Transverse colon (tissue), 4 donors: ENCODE data around the gene ERG28. TPM values are rescaled to one million over a fixed set of nuclear protein-coding genes. Genes with fewer than 3 reads are reported as not detected.

Source experiments
- DNase-seq: peaks from one replicate; pipeline ENCODE4 v3.0.0-alpha.2; 2019
- H3K27ac ChIP-seq, 4 donors: fragments of 200-600 bp; sonication (generic); 2 replicates each; pipeline ENCODE4 v1.5.1; 2016 to 2018; ENCODE audit warnings: inconsistent platforms in 4 of 4
- H3K27me3 ChIP-seq: fragments of 200-600 bp; sonication (generic); 2 replicates; pipeline ENCODE4 v1.5.1; 2017; ENCODE audit warnings: inconsistent platforms
- H3K36me3 ChIP-seq, 4 donors: fragments of 200-600 bp; sonication (generic); 2 replicates each; pipeline ENCODE4 v1.5.1; 2017 to 2019; ENCODE audit warnings: inconsistent platforms in 4 of 4
- H3K4me1 ChIP-seq, 4 donors: fragments of 200-600 bp; sonication (generic); 2 replicates each; pipeline ENCODE4 v1.5.1; 2017 to 2020; ENCODE audit warnings: inconsistent platforms in 4 of 4
- H3K4me3 ChIP-seq, 4 donors: fragments of 200-600 bp; sonication (generic); 1 replicate in 1 of 4; 2 replicates in 3 of 4; pipeline versions ENCODE4 v1.5.1 to v1.6.1; 2017 to 2019; ENCODE audit warnings: inconsistent platforms in 4 of 4
- H3K9me3 ChIP-seq, 2 donors: fragments of 200-600 bp; sonication (generic); 2 replicates each; pipeline ENCODE4 v1.5.1; 2017 to 2019; ENCODE audit warnings: inconsistent platforms in 2 of 2
- EP300 ChIP-seq: sonication (generic); formaldehyde crosslinking; IDR thresholded peaks from one replicate; pipeline ENCODE4 v1.6.1; 2017; ENCODE audit warnings: antibody characterized with exemption, low read depth
- POLR2A ChIP-seq: fragments of 450-650 bp; IDR thresholded peaks from one replicate; pipeline ENCODE4 v1.6.1; 2016; ENCODE audit warnings: antibody characterized with exemption, mild to moderate bottlenecking, moderate library complexity
- POLR2AphosphoS5 ChIP-seq, 3 donors: sonication (generic); formaldehyde crosslinking; IDR thresholded peaks; one replicate each; pipeline ENCODE4 v1.6.1; 2016; ENCODE audit warnings: antibody characterized with exemption in 3 of 3
- WGBS, 2 donors: methylation state at CpG; one replicate each; pipeline ENCODE4 v1.1.5; 2018; ENCODE audit warnings: low coverage in 1 of 2; 5-methylcytosine and 5-hydroxymethylcytosine counted together
- in situ Hi-C, 4 donors: fragments of 200-750 bp; cut with MboI; loops; one replicate each; pipeline versions ENCODE4 v1.15.0 to v1.15.1; 2017; ENCODE audit warnings: low sequenced_read_pairs in 3 of 4, low pct_ligation_motif_present in 1 of 4, low pct_unique_long_range_greater_than_20kb in 1 of 4
- intact Hi-C: fragments of 100-400 bp; cut with DNase I; formaldehyde crosslinking; loops from one replicate; pipeline ENCODE4 v1.15.1; 2023; ENCODE audit warnings: low total_unique reads
- total RNA-seq, 4 donors: library from RNA; depleted of rRNA; stranded (reverse); fragments of >200 nt; gene quantifications; one replicate each; pipeline ENCODE4 v1.1.0, GENCODE V29; 2016
- TF ChIP-seq, protein P1 (sequence below), 5 experiments: fragments of 200-600 bp in 3 of 5; fragments of 450-650 bp in 2 of 5; sonication (generic) in 3 of 5; IDR thresholded peaks; 1 replicate in 2 of 5; 2 replicates in 3 of 5; pipeline ENCODE4 v1.5.1; 2016 to 2017; ENCODE audit warnings: antibody characterized with exemption in 5 of 5, inconsistent platforms in 3 of 5, mild to moderate bottlenecking in 2 of 5, moderate library complexity in 1 of 5

Gene ERG28
- total RNA-seq, 4 donors from 2014 or later, result 0.75 to 9.4 (median 6.2) TPM

DNA sequence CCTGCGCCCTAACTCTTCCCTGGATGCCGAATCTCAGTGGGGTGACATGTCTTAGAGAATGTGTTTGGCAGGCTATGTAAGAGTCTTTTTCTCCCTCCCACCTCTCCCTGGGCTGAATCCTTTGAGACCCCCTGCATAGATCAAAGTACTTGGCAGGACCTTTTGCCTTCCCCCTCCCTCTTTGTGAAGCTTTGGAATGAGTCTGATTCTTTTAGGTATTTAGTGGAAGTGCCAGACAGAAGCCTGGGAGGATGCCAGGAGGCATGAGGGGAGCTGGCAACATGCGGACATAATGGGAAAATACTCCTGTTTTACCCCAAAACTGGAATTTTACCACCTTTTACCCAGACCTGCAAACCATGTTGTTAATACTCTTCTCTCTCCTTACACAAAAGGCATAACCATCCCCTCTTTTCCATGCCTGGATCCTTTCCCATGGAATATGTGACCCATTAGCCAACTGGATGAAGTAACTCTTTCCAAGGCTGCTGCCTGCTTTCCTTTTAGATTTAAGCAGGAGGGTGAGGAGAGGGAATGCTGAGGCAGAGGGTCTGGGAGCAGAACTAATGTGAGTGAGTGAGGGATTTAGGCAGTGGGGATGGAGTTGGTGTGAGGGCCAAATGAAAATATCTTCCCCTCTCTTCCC lies 42.1 kb upstream of the ERG28 start:
- 87 to 100% methylated on average over 1 to 3 of the region's 3 CpGs for WGBS, 2 donors
- no peaks in the 10 kb centered on the region for H3K27me3 ChIP-seq
- intact Hi-C loops, result no loop called here
- TF ChIP-seq POLR2A (no peak), EP300 (no peak), POLR2AphosphoS5 (IDR thresholded peaks at IDR 0.05) (no peak)
- TF ChIP-seq, protein P1, sequence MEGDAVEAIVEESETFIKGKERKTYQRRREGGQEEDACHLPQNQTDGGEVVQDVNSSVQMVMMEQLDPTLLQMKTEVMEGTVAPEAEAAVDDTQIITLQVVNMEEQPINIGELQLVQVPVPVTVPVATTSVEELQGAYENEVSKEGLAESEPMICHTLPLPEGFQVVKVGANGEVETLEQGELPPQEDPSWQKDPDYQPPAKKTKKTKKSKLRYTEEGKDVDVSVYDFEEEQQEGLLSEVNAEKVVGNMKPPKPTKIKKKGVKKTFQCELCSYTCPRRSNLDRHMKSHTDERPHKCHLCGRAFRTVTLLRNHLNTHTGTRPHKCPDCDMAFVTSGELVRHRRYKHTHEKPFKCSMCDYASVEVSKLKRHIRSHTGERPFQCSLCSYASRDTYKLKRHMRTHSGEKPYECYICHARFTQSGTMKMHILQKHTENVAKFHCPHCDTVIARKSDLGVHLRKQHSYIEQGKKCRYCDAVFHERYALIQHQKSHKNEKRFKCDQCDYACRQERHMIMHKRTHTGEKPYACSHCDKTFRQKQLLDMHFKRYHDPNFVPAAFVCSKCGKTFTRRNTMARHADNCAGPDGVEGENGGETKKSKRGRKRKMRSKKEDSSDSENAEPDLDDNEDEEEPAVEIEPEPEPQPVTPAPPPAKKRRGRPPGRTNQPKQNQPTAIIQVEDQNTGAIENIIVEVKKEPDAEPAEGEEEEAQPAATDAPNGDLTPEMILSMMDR (IDR thresholded peaks at IDR 0.05), result no peak
- peak overlapping the region in 3 of 4 donors; percentile 13 to 38 (median 14) for H3K27ac ChIP-seq
- H3K4me3 ChIP-seq, result no peak overlapping the region
- DNase-seq, result no peak
- H3K4me1 ChIP-seq, result peaks cover 0 to 6% (median 0%) of the 10 kb centered on the region in 4 donors
- in situ Hi-C loops, result no loop called here
- peaks cover 0 to 15% (median 0%) of the 10 kb centered on the region in 4 donors for H3K36me3 ChIP-seq
- H3K9me3 ChIP-seq, result no peaks in the 10 kb centered on the region

DNA sequence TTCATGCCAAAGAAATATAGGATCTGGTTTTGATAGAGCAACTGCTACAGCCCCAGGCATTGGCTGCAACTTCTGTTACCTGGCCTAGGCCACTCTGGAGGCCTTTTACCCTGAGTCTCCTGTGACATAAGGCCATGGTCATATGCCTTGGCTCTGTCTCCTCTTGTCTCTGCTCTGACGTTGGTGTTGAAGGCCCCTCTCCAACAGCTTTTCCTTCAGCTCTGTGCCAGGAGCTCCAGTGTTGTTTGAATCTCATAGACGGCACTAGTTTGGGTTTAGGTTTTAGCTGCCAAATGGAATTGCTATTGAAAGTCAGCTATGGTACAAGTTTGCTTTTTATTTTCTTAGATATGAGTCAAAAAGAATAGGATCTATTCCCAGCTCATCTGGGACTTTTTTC lies 41.4 kb upstream of the ERG28 start:
- TF ChIP-seq, protein P1 (IDR thresholded peaks at IDR 0.05), result no peak
- TF ChIP-seq EP300 (no peak), POLR2A (no peak), POLR2AphosphoS5 (IDR thresholded peaks at IDR 0.05) (no peak)
- Histone ChIP-seq H3K36me3 (peaks cover 0 to 15% (median 0%) of the 10 kb centered on the region in 4 donors), H3K4me3 (no peak overlapping the region), H3K4me1 (peaks cover 0 to 6% (median 0%) of the 10 kb centered on the region in 4 donors), H3K27me3 (no peaks in the 10 kb centered on the region), H3K9me3 (no peaks in the 10 kb centered on the region), H3K27ac (peak overlapping the region in 2 of 4 donors; percentile 13 to 38)
- intact Hi-C loops, result no loop called here
- no peak for DNase-seq
- 66 to 100% methylated on average over 1 to 2 of the region's 2 CpGs for WGBS, 2 donors
- in situ Hi-C loops, result no loop called here

DNA sequence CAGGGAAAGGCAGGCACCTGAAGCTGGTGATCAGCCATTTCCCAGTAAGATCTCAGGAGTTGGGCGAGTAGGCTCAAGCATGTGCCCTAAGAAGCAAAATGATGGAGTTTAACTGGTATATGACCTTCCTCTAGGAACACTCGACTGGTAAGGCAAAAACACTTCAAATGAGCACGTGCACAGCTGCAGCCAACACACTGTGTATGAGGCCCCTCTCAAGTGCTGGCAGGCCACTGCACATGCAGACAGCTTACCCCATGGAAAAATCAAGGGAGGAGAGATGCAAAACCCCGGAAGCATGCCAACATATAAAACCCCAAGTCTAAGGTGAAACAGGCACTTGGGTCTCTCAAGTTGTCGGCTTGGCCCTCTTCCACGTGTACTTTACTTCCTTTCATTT lies 39.6 kb upstream of the ERG28 start:
- Histone ChIP-seq H3K4me3 (no peak overlapping the region), H3K9me3 (no peaks in the 10 kb centered on the region), H3K27ac (no peak overlapping the region), H3K27me3 (no peaks in the 10 kb centered on the region), H3K36me3 (peaks cover 0 to 17% (median 0%) of the 10 kb centered on the region in 4 donors), H3K4me1 (peaks cover 0 to 6% (median 0%) of the 10 kb centered on the region in 4 donors)
- in situ Hi-C loops, result no loop called here
- TF ChIP-seq, protein P1 (IDR thresholded peaks at IDR 0.05), result no peak
- TF ChIP-seq POLR2A (no peak), EP300 (no peak), POLR2AphosphoS5 (IDR thresholded peaks at IDR 0.05) (no peak)
- intact Hi-C loops, result no loop called here
- DNase-seq, result no peak
- 92 to 100% methylated on average over 1 to 6 of the region's 6 CpGs for WGBS, 2 donors

DNA sequence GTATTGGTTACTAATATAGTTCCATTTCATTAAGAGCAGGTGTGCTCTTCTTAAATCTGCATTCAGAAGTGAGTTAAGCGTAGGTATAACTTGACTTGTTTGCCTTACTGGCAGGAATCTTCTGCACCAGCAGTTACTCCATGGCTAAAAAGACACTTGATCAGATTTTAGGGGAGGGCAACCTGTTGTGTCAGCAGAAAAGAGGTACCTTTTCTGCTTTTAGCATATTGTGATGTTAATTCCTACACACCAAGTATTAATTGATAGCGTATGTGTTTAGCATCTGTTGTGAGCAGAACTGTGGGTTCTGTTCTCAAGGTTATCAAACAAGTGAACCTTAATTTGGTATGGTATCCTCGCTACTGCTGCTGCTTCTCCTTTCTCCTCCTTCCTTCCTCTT lies 38.7 kb upstream of the ERG28 start:
- Histone ChIP-seq H3K9me3 (no peaks in the 10 kb centered on the region), H3K27me3 (no peaks in the 10 kb centered on the region), H3K36me3 (peaks cover 0 to 27% (median 3%) of the 10 kb centered on the region in 4 donors), H3K27ac (no peak overlapping the region), H3K4me3 (no peak overlapping the region), H3K4me1 (peaks cover 0 to 6% (median 0%) of the 10 kb centered on the region in 4 donors)
- 93 to 94% methylated on average over 2 to 3 of the region's 3 CpGs for WGBS, 2 donors
- in situ Hi-C loops (no loop called here), intact Hi-C loops (no loop called here)
- TF ChIP-seq POLR2AphosphoS5 (IDR thresholded peaks at IDR 0.05) (no peak), POLR2A (no peak)
- TF ChIP-seq, protein P1 (IDR thresholded peaks at IDR 0.05), result no peak
- DNase-seq, result no peak
